ENCODE measurements around the gene CACNA2D4.

Gene CACNA2D4

GRCh38 chr12:1881301-1881700, 37.2 kb downstream of the CACNA2D4 start:
- POLR2A ChIA-PET, result no interaction called here
- TF ChIP-seq CTCF (IDR thresholded peaks at IDR 0.05; ENCODE audit: control extremely low read depth, extremely low read depth, low read depth, missing control alignments), result no peak
- DNase-seq (ENCODE audit: extremely low spot score), result no peak
- CTCF ChIA-PET, result no interaction called here

DNA sequence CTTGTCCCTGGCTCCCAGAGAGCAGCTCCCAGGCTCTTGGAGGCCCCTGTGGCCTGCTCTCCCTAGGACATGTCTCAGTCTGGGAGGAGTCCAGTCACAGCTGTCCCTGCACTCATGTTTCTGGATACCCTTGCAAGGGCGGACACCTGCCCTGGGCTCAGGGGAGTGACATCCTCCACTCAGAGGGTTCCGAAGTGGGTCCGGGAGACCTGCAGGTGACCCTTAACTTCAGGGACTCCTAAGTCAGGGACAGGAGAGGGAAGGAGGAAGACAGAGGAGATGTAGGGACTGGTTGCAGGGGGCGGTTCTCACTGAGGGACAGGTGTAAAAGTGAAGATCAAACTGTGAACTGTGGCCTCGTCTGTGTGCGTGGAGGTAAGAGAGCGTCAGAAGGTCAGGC, 37.6 kb downstream of the CACNA2D4 start:
- DNase-seq (ENCODE audit: extremely low spot score), result no peak
- POLR2A ChIA-PET, result no interaction called here
- CTCF ChIA-PET, result no interaction called here
- no peak for TF ChIP-seq CTCF (IDR thresholded peaks at IDR 0.05; ENCODE audit: control extremely low read depth, extremely low read depth, low read depth, missing control alignments)

DNA sequence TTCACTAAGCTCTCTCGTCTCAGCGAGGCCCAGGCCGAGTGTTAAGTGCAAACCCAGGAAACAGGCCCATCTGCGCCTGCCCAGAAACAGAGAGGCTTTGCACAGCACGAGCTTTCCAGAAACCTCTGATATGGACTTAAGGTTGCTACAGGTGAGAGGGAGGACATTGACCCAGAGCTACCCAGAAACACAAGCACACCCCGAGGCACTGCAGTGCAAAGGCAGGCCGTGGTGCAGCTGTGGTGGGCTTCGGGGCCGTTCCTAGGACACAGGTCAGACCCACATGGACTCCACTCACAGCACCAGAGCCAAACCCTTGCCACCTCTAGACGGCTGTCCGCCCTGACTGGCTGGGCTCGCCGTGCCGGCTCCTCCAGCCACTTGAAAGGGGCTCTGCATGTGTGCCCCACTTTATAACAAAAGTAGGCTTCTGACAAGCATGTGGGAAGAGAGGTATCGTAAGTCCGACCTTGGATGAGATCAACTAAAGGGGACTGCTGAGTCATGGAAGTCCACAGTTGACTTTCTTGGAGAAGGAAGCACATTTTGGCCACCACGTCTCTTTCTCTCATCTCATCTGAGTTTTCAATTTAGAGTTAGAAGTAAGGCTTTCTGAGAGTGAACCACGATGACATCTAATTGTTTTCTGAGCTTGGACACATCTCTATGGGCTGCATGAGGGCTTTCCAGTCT, 38.2 kb downstream of the CACNA2D4 start:
- CTCF ChIA-PET, result interaction anchor here (1.2 kb wide), 1 partner anchor 59 kb away, joined by 3 read pairs; no protein-coding TSS in a partner anchor
- TF ChIP-seq CTCF (IDR thresholded peaks at IDR 0.05; ENCODE audit: control extremely low read depth, extremely low read depth, low read depth, missing control alignments), result no peak
- DNase-seq (ENCODE audit: extremely low spot score), result no peak
- POLR2A ChIA-PET, result no interaction called here

- ChIA-PET POLR2A (no interaction called here), CTCF (interaction anchor here (1.2 kb wide), 1 partner anchor 60 kb away, joined by 3 read pairs; no protein-coding TSS in a partner anchor)
- DNase-seq (ENCODE audit: extremely low spot score), result no peak
- TF ChIP-seq CTCF (IDR thresholded peaks at IDR 0.05; ENCODE audit: control extremely low read depth, extremely low read depth, low read depth, missing control alignments), result no peak
These were observed 38.8 kb downstream of the CACNA2D4 start for GRCh38 chr12:1879633-1880032.

GRCh38 chr12:1878695-1879094, 39.8 kb downstream of the CACNA2D4 start:
- ChIA-PET POLR2A (no interaction called here), CTCF (interaction anchor here (1.2 kb wide), 1 partner anchor 61 kb away, joined by 3 read pairs; no protein-coding TSS in a partner anchor)
- no peak for TF ChIP-seq CTCF (IDR thresholded peaks at IDR 0.05; ENCODE audit: control extremely low read depth, extremely low read depth, low read depth, missing control alignments)
- no peak for DNase-seq (ENCODE audit: extremely low spot score)

- POLR2A ChIA-PET, result no interaction called here
- DNase-seq (ENCODE audit: extremely low spot score), result no peak
- CTCF ChIA-PET, result no interaction called here
These were observed 40.2 kb downstream of the CACNA2D4 start for GRCh38 chr12:1878214-1878613.

More at GRCh38 chr12:1878214-1878613, 40.2 kb downstream of the CACNA2D4 start:
- no peak for TF ChIP-seq CTCF (IDR thresholded peaks at IDR 0.05; ENCODE audit: control extremely low read depth, extremely low read depth, low read depth, missing control alignments)
